Keratinocyte (primary cell): ENCODE results near the gene CA5A.

Experiments
- CTCF ChIP-seq, 3 experiments: IDR thresholded peaks in 1 of 3; conservative IDR thresholded peaks in 1 of 3; optimal IDR thresholded peaks in 1 of 3; 2 replicates in 2 of 3; 3 replicates in 1 of 3; pipeline versions ENCODE3 to v1.5.1; 2011; ENCODE audit warnings: low read length in 3 of 3, mild to moderate bottlenecking in 3 of 3, moderate library complexity in 2 of 3, control low read depth in 1 of 3, inconsistent platforms in 1 of 3; ENCODE audit not compliant: insufficient read depth in 2 of 3; ENCODE audit errors: extremely low read depth in 1 of 3
- EZH2 ChIP-seq: IDR thresholded peaks from one replicate; pipeline ENCODE4 v1.6.1; 2012; ENCODE audit warnings: inconsistent platforms, mild to moderate bottlenecking, low read length, moderate library complexity

GRCh38 chr16:87891764-87892163 lies 44.6 kb downstream of the CA5A start:
- no peak for TF ChIP-seq CTCF (optimal IDR thresholded peaks at IDR 0.05 in 1 of 3, IDR thresholded peaks at IDR 0.05 in 1 of 3, conservative IDR thresholded peaks at IDR 0.05 in 1 of 3; ENCODE audit: extremely low read depth in 1 of 3, insufficient read depth in 2 of 3, low read length in 3 of 3)
- no peak for TF ChIP-seq EZH2
